Ovary (tissue), 9 donors: ENCODE results near the gene DOCK2. TPM values are rescaled to one million over a fixed set of nuclear protein-coding genes. Genes with fewer than 3 reads are reported as not detected.

Experiments used
- DNase-seq, 5 donors: peaks; one replicate each; pipeline ENCODE4 v3.0.0-alpha.2; 2019 to 2020
- H3K27ac ChIP-seq, 2 donors: fragments of 200-600 bp; one replicate each; pipeline versions ENCODE4 v1.5.1 to v1.8.0; 2019 to 2022
- H3K27me3 ChIP-seq: fragments of 200-600 bp; one replicate; pipeline ENCODE4 v1.8.0; 2022
- H3K36me3 ChIP-seq: fragments of 200-600 bp; sonication (generic); one replicate; pipeline ENCODE4 v1.5.1; 2019
- H3K4me1 ChIP-seq: one replicate; pipeline ENCODE4 v1.8.1; 2013; ENCODE audit warnings: mild to moderate bottlenecking, moderate library complexity; ENCODE audit not compliant: insufficient read depth
- H3K4me3 ChIP-seq: fragments of 200-600 bp; sonication (generic); one replicate; pipeline ENCODE4 v1.5.1; 2017
- H3K9me3 ChIP-seq, 2 donors: fragments of 200-600 bp in 1 of 2; sonication (generic) in 1 of 2; one replicate each; pipeline versions ENCODE4 v1.5.1 to v1.8.1; 2013 to 2019; ENCODE audit warnings: mild to moderate bottlenecking in 1 of 2, moderate library complexity in 1 of 2
- EP300 ChIP-seq: sonication (generic); formaldehyde crosslinking; IDR thresholded peaks from one replicate; pipeline ENCODE4 v1.6.1; 2017; ENCODE audit warnings: antibody characterized with exemption
- POLR2A ChIP-seq: fragments of 450-650 bp; IDR thresholded peaks from one replicate; pipeline ENCODE4 v1.6.1; 2017; ENCODE audit warnings: antibody characterized with exemption, mild to moderate bottlenecking, moderate library complexity
- WGBS, 3 donors: extraction: QIAGEN DNeasy Blood & Tissue Kit in 1 of 3; methylation state at CpG; one replicate each; pipeline versions ENCODE4 v1.1.5 to v1.1.7; 2013 to 2017; 5-methylcytosine and 5-hydroxymethylcytosine counted together
- intact Hi-C, 4 donors: fragments of 100-400 bp; cut with DNase I; formaldehyde crosslinking; loops; one replicate each; pipeline versions ENCODE4 v1.11.0 to v1.15.1; 2022 to 2023
- polyA plus RNA-seq, 2 donors: library from polyadenylated mRNA; stranded (reverse); fragments of 200-250 nt in 1 of 2; fragments of 350-450 nt in 1 of 2; fragmentation: Illumina TruSeq in 1 of 2; extraction: RNeasy Lipid Tissue Mini Kit (QIAGEN cat#74804) in 1 of 2; gene quantifications; one replicate each; pipeline ENCODE4 v1.2.3, GENCODE V29; 2013 to 2014
- total RNA-seq, 7 donors: library from RNA; depleted of rRNA in 2 of 7; stranded (reverse); fragments of >200 nt in 2 of 7; fragmentation: NEBNext Ultra II Directional in 3 of 7; extraction: Animal tissue kit (Norgen Biotek cat#: 25700) in 3 of 7; gene quantifications; one replicate each; pipeline versions ENCODE4 v1.1.0 to v1.2.4, GENCODE V29; 2016 to 2023
- TF ChIP-seq, protein P1 (sequence below), 3 donors: fragments of 450-650 bp in 2 of 3; fragments of 200-600 bp in 1 of 3; IDR thresholded peaks; one replicate each; pipeline versions ENCODE4 v1.5.1 to v1.8.0; 2016 to 2022; ENCODE audit warnings: antibody characterized with exemption in 3 of 3, mild to moderate bottlenecking in 1 of 3
- donor health status: DM: no; HTN: no; CAD: no; lungs with moderate emphysema.
- donor health status: DM: no; HTN: no; CAD: no.
- donor health status: Bipolar disorder and iron deficiency.
- donor health status: DM: yes; HTN: yes; CAD: no.
- donor health status: DM: no; HTN: no; CAD: no.
- donor health status: DM: yes; HTN: yes; CAD: no.

Gene DOCK2
- total and polyA plus RNA-seq, 9 donors: 1.3 to 10.2 (median 5.4) TPM

- TF ChIP-seq POLR2A (no peak), EP300 (no peak)
- TF ChIP-seq, protein P1, sequence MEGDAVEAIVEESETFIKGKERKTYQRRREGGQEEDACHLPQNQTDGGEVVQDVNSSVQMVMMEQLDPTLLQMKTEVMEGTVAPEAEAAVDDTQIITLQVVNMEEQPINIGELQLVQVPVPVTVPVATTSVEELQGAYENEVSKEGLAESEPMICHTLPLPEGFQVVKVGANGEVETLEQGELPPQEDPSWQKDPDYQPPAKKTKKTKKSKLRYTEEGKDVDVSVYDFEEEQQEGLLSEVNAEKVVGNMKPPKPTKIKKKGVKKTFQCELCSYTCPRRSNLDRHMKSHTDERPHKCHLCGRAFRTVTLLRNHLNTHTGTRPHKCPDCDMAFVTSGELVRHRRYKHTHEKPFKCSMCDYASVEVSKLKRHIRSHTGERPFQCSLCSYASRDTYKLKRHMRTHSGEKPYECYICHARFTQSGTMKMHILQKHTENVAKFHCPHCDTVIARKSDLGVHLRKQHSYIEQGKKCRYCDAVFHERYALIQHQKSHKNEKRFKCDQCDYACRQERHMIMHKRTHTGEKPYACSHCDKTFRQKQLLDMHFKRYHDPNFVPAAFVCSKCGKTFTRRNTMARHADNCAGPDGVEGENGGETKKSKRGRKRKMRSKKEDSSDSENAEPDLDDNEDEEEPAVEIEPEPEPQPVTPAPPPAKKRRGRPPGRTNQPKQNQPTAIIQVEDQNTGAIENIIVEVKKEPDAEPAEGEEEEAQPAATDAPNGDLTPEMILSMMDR (IDR thresholded peaks at IDR 0.05): no peak
- no peak for DNase-seq
- Histone ChIP-seq H3K9me3 (no peaks in the 10 kb centered on the region), H3K4me1 (peaks cover 3% of the 10 kb centered on the region), H3K27me3 (no peaks in the 10 kb centered on the region), H3K27ac (no peak overlapping the region), H3K4me3 (no peak overlapping the region), H3K36me3 (no peaks in the 10 kb centered on the region)
- 91 to 95% (median 94%) methylated on average over 7 of the region's 7 CpGs for WGBS, 3 donors
- intact Hi-C loops: no loop called here
These were observed 304.5 kb downstream of the DOCK2 start for GRCh38 chr5:169941542-169941941.

- WGBS, 3 donors: 71 to 89% (median 81%) methylated on average over 1 of the region's 1 CpG
- Histone ChIP-seq H3K9me3 (no peaks in the 10 kb centered on the region), H3K27ac (no peak overlapping the region), H3K4me1 (peaks cover 3% of the 10 kb centered on the region), H3K36me3 (no peaks in the 10 kb centered on the region), H3K4me3 (no peak overlapping the region), H3K27me3 (no peaks in the 10 kb centered on the region)
- DNase-seq: no peak
- intact Hi-C loops: no loop called here
- TF ChIP-seq, protein P1 (IDR thresholded peaks at IDR 0.05): no peak
- no peak for TF ChIP-seq EP300
- TF ChIP-seq POLR2A: no peak
These were observed 305.1 kb downstream of the DOCK2 start for GRCh38 chr5:169942181-169942580.

DNA sequence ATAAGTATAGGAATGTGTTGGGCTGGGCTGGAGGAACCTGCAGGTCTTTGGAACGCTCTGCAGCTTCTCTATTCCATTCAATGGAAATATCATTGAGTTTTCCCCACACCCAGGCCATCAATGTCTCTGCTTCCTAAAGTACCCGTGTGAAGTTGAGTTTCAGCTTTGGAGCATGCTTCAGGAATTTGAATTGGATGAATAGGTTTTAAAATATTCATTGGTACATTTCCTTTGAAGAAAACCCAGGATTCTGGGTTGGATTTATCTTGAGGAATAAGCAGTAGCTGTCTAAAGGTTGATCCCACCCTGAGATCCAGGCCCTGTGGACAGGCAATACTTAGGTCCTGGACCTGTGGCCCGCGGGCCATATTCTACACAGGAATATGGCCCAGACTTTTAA, 306.0 kb downstream of the DOCK2 start:
- Histone ChIP-seq H3K4me1 (peaks cover 3% of the 10 kb centered on the region), H3K4me3 (no peak overlapping the region), H3K36me3 (no peaks in the 10 kb centered on the region), H3K9me3 (no peaks in the 10 kb centered on the region), H3K27ac (no peak overlapping the region), H3K27me3 (no peaks in the 10 kb centered on the region)
- TF ChIP-seq, protein P1 (IDR thresholded peaks at IDR 0.05): no peak
- intact Hi-C loops: no loop called here
- WGBS, 3 donors: 91 to 94% (median 92%) methylated on average over 4 of the region's 4 CpGs
- no peak for DNase-seq

DNA sequence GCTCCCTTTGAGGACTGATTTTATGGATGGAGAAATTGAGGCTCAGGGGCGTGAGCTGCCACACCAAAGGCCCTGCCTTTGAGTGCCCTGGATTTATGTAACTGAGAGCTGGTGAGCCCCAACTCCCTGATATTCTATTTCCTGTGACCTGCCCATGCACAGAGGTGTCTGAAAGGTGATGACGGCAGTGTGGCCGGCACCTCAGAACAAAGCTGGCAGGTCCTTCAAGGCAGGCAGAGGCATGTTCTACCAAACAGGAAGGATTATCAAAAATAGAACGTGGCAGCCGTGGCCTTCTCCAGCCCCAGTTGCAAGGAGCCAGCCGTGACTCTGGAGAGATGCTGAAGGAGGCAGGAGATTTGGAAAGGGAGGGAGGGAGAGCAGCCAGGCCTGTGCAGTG, 307.0 kb downstream of the DOCK2 start:
- TF ChIP-seq, protein P1 (IDR thresholded peaks at IDR 0.05): no peak
- TF ChIP-seq EP300 (no peak), POLR2A (no peak)
- Histone ChIP-seq H3K36me3 (no peaks in the 10 kb centered on the region), H3K27ac (no peak overlapping the region), H3K4me3 (no peak overlapping the region), H3K27me3 (no peaks in the 10 kb centered on the region), H3K9me3 (no peaks in the 10 kb centered on the region), H3K4me1 (peaks cover 3% of the 10 kb centered on the region)
- intact Hi-C loops: no loop called here
- DNase-seq: no peak
- WGBS, 3 donors: 69 to 75% (median 74%) methylated on average over 6 of the region's 6 CpGs
